Measurements from ENCODE around the gene DCAF4.

DNA sequence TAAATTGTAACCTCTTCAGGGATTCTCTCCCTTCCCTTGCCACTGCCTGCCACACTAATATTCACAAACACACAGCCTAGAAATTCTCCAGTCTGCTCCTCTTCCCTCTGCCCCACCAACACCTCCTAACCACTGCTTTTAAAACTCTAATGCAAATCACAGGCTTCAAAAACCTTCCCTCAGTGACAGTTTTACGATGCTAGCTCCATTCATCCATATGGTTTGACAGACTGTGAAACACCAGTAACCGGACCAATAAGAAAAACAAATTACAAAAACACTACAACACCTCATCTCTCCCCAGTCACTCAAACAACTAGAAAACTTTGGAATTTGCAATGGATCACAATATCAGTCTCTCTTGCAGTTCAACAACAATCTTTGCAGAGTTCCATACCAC lies 38.1 kb upstream of the DCAF4 start:
- TF ChIP-seq, protein P1, sequence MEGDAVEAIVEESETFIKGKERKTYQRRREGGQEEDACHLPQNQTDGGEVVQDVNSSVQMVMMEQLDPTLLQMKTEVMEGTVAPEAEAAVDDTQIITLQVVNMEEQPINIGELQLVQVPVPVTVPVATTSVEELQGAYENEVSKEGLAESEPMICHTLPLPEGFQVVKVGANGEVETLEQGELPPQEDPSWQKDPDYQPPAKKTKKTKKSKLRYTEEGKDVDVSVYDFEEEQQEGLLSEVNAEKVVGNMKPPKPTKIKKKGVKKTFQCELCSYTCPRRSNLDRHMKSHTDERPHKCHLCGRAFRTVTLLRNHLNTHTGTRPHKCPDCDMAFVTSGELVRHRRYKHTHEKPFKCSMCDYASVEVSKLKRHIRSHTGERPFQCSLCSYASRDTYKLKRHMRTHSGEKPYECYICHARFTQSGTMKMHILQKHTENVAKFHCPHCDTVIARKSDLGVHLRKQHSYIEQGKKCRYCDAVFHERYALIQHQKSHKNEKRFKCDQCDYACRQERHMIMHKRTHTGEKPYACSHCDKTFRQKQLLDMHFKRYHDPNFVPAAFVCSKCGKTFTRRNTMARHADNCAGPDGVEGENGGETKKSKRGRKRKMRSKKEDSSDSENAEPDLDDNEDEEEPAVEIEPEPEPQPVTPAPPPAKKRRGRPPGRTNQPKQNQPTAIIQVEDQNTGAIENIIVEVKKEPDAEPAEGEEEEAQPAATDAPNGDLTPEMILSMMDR (IDR thresholded peaks at IDR 0.05): no peak
- no peak for TF ChIP-seq POLR2A (IDR thresholded peaks at IDR 0.05)

All from adrenal gland (tissue), 5 donors.